Measurements from ENCODE around the gene NVL. TPM values are rescaled to one million over a fixed set of nuclear protein-coding genes. Genes with fewer than 3 reads are reported as not detected.

The NVL gene
- total RNA-seq, 1 donor, result 22.9 TPM

DNA sequence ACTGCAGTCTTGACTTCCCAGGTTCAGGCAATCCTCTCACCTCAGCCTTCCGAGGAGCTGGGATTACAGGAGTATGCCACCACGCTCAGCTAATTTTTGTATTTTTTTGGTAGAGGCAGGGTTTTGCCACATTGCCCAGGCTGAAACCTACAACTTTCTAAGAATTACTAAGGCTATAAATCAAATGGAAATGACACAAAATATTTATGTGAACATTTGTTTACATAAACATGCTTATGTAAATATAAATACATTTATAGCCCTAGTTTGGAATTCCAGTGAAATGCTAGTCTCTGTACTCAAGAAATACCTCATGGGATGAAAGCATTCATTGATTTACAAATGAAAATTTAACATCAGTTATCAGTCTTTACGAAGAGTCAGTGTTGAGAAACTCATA is 47.8 kb downstream of the NVL start:
- DNase-seq (ENCODE audit: low read depth), result no peak
- TF ChIP-seq, protein P1, sequence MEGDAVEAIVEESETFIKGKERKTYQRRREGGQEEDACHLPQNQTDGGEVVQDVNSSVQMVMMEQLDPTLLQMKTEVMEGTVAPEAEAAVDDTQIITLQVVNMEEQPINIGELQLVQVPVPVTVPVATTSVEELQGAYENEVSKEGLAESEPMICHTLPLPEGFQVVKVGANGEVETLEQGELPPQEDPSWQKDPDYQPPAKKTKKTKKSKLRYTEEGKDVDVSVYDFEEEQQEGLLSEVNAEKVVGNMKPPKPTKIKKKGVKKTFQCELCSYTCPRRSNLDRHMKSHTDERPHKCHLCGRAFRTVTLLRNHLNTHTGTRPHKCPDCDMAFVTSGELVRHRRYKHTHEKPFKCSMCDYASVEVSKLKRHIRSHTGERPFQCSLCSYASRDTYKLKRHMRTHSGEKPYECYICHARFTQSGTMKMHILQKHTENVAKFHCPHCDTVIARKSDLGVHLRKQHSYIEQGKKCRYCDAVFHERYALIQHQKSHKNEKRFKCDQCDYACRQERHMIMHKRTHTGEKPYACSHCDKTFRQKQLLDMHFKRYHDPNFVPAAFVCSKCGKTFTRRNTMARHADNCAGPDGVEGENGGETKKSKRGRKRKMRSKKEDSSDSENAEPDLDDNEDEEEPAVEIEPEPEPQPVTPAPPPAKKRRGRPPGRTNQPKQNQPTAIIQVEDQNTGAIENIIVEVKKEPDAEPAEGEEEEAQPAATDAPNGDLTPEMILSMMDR (IDR thresholded peaks at IDR 0.05; ENCODE audit: insufficient read depth, low read depth, low read length), result no peak

DNA sequence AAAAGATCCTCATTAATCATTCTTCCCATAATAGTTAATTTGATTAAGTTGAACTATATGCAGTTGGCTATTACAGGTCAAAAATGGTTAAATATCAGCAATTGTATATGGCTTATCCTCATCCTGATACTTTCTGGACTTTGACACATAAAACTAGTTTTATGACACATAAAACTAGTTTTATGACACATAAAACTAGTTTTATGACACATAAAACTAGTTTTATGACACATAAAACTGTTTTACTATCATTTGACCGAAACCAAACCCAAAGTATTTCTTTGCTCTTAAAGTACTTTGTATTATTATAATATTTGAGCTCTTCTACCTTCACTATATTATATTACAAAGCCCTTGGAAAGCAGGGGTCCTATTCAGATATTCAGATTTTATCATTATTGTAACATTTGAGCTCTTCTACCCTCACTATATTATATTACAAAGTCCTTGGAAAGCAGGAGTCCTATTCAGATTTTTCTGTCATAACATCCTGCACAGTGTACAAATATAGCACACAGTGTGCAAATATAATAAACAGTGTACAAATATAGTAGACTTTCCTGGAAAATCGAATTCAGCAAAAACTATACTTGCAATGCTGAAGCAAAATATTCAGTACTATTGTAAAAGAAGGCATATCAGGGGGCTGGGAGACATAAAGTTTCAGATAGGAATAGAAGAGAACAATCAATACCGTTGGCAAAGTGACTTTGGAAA is 53.0 kb downstream of the NVL start:
- DNase-seq (ENCODE audit: low read depth), result no peak
- no peak overlapping the region for H3K4me3 ChIP-seq (ENCODE audit: low read depth, low read length)
- TF ChIP-seq, protein P1 (IDR thresholded peaks at IDR 0.05; ENCODE audit: insufficient read depth, low read depth, low read length), result no peak

More for the DNA sequence above, 47.8 kb downstream of the NVL start:
- H3K4me3 ChIP-seq (ENCODE audit: low read depth, low read length), result no peak overlapping the region

DNA sequence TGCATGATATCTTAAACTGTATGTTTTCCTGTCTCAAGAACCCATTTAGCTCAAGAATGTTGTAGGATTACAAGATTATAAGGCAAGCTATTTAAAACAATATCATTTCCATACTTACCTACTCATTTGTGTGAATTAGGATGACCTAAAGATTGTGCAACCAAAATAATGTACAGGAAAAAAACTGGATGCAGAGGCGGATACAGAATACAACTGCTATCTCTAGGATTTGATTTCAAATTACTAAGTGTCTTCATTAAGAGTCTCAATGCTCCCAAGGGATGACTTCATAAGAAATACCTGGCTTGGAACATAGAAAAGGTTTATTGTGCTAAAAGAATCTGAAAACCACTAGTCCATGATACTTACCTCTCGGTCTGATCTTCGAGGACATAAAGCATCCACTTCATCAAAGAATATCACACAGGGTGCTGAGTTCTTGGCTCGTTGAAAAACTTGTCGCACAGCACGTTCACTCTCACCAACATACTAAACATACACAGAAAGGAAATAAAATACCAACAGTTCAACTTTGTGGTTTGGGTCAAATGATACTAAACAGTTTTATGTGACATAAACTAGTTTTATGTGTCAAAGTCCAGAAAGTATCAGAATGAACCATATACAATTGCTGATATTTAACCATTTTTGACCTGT is 54.9 kb downstream of the NVL start:
- H3K4me3 ChIP-seq (ENCODE audit: low read depth, low read length), result no peak overlapping the region
- no peak for DNase-seq (ENCODE audit: low read depth)
- TF ChIP-seq, protein P1 (IDR thresholded peaks at IDR 0.05; ENCODE audit: insufficient read depth, low read depth, low read length), result no peak

DNA sequence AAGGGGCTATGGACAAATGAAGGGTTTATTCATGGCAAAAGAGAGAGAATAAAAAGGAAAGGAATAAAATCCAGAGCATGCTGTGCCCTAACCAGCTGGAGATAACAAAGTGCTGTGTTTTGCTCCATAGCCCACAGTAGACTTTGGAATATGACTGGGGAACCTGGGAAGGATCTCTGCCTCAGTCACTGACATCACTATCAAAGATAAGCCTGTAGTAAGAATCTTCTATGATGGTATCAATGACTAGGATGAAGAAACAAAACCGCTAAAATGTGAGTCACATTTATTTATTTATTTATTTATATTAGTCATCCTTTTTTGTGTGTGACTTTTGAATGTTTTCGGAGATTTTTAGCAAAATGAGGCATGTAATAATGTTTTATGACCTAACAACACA is 56.3 kb downstream of the NVL start:
- peak; percentile 76 for DNase-seq (ENCODE audit: low read depth)
- TF ChIP-seq, protein P1 (IDR thresholded peaks at IDR 0.05; ENCODE audit: insufficient read depth, low read depth, low read length), result no peak
- H3K4me3 ChIP-seq (ENCODE audit: low read depth, low read length), result no peak overlapping the region

DNA sequence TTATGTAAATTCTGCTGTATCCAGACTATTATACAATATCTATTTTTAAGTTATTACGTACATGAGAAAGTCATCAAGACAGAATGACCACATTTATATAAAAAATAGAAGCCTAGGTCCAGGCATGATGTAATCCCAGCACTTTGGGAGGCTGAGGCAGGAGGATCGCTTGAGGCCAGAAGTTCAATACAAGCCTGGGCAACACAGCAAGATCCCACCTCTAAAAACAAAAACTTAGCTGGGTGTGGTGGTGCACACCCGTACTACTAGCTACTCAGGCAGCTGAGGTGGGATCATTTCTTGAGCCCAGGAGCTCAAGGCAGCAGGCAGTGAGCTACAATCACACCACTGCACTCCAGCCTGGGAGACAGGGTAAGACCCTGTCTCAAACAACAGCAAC is 58.9 kb downstream of the NVL start:
- TF ChIP-seq, protein P1 (IDR thresholded peaks at IDR 0.05; ENCODE audit: insufficient read depth, low read depth, low read length), result no peak
- no peak overlapping the region for H3K4me3 ChIP-seq (ENCODE audit: low read depth, low read length)
- DNase-seq (ENCODE audit: low read depth), result no peak

DNA sequence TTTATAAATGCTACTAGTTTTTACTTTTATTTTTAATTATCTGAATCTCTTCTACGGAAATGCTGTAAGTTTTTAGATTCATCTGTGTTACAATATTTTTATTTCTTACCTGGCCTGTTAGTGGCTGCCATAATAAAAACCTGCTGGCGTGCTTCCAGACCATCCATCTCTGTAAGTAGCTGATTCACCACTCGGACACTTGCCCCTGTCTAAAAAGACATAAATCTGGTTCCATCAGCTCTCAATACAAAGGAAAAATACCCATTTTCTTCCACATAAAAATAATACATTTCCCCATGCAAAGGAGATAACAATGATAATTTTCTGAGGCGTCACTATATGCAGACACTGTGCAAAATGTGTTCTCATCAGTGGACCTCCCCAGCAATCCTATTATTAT is 62.0 kb downstream of the NVL start:
- TF ChIP-seq, protein P1 (IDR thresholded peaks at IDR 0.05; ENCODE audit: insufficient read depth, low read depth, low read length), result no peak
- DNase-seq (ENCODE audit: low read depth), result no peak
- H3K4me3 ChIP-seq (ENCODE audit: low read depth, low read length), result no peak overlapping the region
